K562 (cell line): ENCODE measurements around the gene EMP2. TPM values are rescaled to one million over a fixed set of nuclear protein-coding genes. Genes with fewer than 3 reads are reported as not detected.

ENCODE experiments used
- C11orf30 ChIP-seq: fragments of 450-650 bp; IDR thresholded peaks from 2 replicates; pipeline ENCODE4 v1.6.1; 2016; ENCODE audit warnings: low read depth, mild to moderate bottlenecking
- CC2D1A ChIP-seq: fragments of 450-650 bp; IDR thresholded peaks from 2 replicates; pipeline ENCODE4 v1.6.1; 2017; ENCODE audit warnings: mild to moderate bottlenecking
- E2F8 ChIP-seq: fragments of 450-650 bp; IDR thresholded peaks from 2 replicates; pipeline ENCODE4 v1.7.1; 2018; ENCODE audit warnings: mild to moderate bottlenecking, low read depth; ENCODE audit not compliant: partially characterized antibody
- KLF13 ChIP-seq: fragments of 450-650 bp; IDR thresholded peaks from 2 replicates; pipeline ENCODE4 v1.6.1; 2016; ENCODE audit warnings: missing genetic modification characterization, low read depth, mild to moderate bottlenecking, missing compliant biosample characterization, moderate library complexity, borderline replicate concordance
- MAZ ChIP-seq, 2 experiments: fragments of 450-650 bp in 1 of 2; sonication (generic) in 1 of 2; formaldehyde crosslinking; IDR thresholded peaks in 1 of 2; conservative IDR thresholded peaks in 1 of 2; 2 replicates each; pipeline versions ENCODE4 v1.4.0 to v1.5.0; 2020; ENCODE audit warnings: mild to moderate bottlenecking in 1 of 2, missing genetic modification reagents in 1 of 2
- ZBTB11 ChIP-seq, 3 experiments: fragments of 200-800 bp in 1 of 3; fragments of 250-450 bp in 1 of 3; fragments of 450-650 bp in 1 of 3; sonication (Bioruptor Pico) in 1 of 3; sonication (Bioruptor generic) in 1 of 3; formaldehyde crosslinking in 1 of 3; IDR thresholded peaks; 2 replicates each; pipeline versions ENCODE4 v1.6.1 to v1.8.0; 2016 to 2022; ENCODE audit warnings: mild to moderate bottlenecking in 2 of 3, missing genetic modification characterization in 2 of 3, missing compliant biosample characterization in 1 of 3, moderate library complexity in 1 of 3
- ZNF507 ChIP-seq: conservative IDR thresholded peaks from 2 replicates; pipeline ENCODE4 v1.6.1; 2017; ENCODE audit warnings: missing genetic modification characterization, missing compliant biosample characterization
- ZNF699 ChIP-seq: fragments of 250-450 bp; sonication (Bioruptor Pico); IDR thresholded peaks from 2 replicates; pipeline ENCODE4 v1.8.0; 2021; ENCODE audit warnings: mild to moderate bottlenecking, moderate library complexity; ENCODE audit not compliant: insufficient replicate concordance
- polyA plus RNA-seq, 8 experiments: library from polyadenylated mRNA; depleted of rRNA in 4 of 8; stranded (reverse) in 5 of 8; unstranded in 3 of 8; fragments of >200 nt; fragmentation: Nextera tagmentation in 2 of 8; fragmentation: Illumina TruSeq in 1 of 8; extraction: Ambion mirVana in 2 of 8; extraction: Trizol in 1 of 8; gene quantifications; 2 replicates each; pipeline versions ENCODE4 v1.2.1 to v1.2.3, GENCODE V29; 2011 to 2014; ENCODE audit warnings: inconsistent platforms in 1 of 8, missing spikeins in 1 of 8
- total RNA-seq, 7 experiments: library from RNA; depleted of rRNA in 6 of 7; stranded (reverse); fragments of >200 nt in 6 of 7; fragmentation: Illumina TruSeq in 2 of 7; extraction: Trizol in 2 of 7; gene quantifications; 2 replicates each; pipeline versions ENCODE4 v1.2.1 to v1.2.3, GENCODE V29; 2011 to 2021; ENCODE audit warnings: low replicate concordance in 1 of 7
- TF ChIP-seq, protein P1 (sequence below), 2 experiments: IDR thresholded peaks; 2 replicates each; pipeline ENCODE4 v1.6.1; 2012; ENCODE audit warnings: improper control_type of control experiment in 2 of 2, low read depth in 2 of 2, low read length in 2 of 2, borderline replicate concordance in 1 of 2

The EMP2 gene
- total and polyA plus RNA-seq, 9 of the 15 experiments (the other 6 are each of a cell fraction or from before 2014, with no cell fraction given): 0.73 to 6.2 (median 3.1) TPM

- TF ChIP-seq, protein P1, sequence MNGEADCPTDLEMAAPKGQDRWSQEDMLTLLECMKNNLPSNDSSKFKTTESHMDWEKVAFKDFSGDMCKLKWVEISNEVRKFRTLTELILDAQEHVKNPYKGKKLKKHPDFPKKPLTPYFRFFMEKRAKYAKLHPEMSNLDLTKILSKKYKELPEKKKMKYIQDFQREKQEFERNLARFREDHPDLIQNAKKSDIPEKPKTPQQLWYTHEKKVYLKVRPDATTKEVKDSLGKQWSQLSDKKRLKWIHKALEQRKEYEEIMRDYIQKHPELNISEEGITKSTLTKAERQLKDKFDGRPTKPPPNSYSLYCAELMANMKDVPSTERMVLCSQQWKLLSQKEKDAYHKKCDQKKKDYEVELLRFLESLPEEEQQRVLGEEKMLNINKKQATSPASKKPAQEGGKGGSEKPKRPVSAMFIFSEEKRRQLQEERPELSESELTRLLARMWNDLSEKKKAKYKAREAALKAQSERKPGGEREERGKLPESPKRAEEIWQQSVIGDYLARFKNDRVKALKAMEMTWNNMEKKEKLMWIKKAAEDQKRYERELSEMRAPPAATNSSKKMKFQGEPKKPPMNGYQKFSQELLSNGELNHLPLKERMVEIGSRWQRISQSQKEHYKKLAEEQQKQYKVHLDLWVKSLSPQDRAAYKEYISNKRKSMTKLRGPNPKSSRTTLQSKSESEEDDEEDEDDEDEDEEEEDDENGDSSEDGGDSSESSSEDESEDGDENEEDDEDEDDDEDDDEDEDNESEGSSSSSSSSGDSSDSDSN (IDR thresholded peaks at IDR 0.05; ENCODE audit: borderline replicate concordance in 1 of 2, low read depth in 2 of 2, low read length in 2 of 2): no peak
- no peak for TF ChIP-seq ZNF699 (CRISPR knock-in tag)
- no peak for TF ChIP-seq C11orf30
- no peak for TF ChIP-seq ZBTB11 (CRISPR knock-in tag; IDR thresholded peaks at IDR 0.05)
- peak; percentile 64 to 87; a peak in 3 of 4 replicates for TF ChIP-seq MAZ (CRISPR knock-in tag; conservative IDR thresholded peaks at IDR 0.05 in 1 of 2, IDR thresholded peaks at IDR 0.05 in 1 of 2)
- no peak for TF ChIP-seq ZNF507
- TF ChIP-seq KLF13 (tag): no peak; the same call in 1 of the 2 replicates
- TF ChIP-seq E2F8: no peak
- no peak for TF ChIP-seq CC2D1A
Observed at GRCh38 chr16:10579965-10580882, at the start of gene EMP2 (continued).
